NAMALWA (cell line): ENCODE results near the gene SHC1.

Experiments used
- DNase-seq: peaks from one replicate; pipeline ENCODE4 v3.0.0-alpha.2; 2015; ENCODE audit warnings: low spot score

SHC1 gene

DNA sequence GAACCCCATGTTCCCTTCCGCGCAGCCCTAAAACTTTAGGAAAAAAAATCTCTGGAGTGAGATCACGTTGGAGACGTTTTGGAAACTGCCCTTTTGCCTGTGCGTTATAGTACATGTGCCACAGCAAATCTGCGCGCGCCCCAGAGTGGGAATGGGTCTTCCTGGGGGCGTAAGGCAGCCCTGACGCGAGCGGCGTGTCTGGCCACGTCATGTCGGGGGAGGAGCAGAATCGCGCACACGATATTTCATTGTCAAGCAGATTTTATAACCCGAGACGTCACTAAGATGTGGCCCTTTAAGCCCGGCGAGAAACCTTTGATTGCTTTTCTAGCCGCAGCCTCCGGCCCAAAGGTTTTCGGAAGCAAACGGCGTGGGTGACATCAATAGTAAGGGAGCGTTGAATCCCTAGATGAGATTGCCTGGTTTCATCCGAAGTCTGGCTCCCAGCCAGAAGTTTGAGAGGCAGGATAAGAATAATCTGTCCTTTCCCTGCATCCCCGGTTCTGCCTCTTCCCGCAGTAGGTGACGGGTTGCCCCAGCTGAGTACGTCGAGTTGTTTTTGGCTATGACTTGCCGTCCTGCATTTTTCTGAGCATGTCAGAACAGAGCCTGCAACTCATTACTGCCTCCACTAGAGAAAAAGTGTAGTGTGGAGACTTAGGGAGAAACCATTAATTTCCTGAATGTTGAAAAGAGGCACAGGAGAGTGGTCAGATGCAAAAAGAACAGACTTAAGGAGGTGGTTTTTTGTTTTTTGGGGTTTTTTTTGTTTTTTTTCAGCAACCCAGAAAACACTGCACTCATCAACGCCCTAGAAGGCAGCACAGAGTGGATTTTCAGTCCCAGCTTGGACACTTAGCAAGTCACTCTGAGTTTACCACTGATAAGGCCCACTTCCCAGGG is 33.2 kb downstream of the SHC1 start:
- peak; percentile 99 for DNase-seq

DNA sequence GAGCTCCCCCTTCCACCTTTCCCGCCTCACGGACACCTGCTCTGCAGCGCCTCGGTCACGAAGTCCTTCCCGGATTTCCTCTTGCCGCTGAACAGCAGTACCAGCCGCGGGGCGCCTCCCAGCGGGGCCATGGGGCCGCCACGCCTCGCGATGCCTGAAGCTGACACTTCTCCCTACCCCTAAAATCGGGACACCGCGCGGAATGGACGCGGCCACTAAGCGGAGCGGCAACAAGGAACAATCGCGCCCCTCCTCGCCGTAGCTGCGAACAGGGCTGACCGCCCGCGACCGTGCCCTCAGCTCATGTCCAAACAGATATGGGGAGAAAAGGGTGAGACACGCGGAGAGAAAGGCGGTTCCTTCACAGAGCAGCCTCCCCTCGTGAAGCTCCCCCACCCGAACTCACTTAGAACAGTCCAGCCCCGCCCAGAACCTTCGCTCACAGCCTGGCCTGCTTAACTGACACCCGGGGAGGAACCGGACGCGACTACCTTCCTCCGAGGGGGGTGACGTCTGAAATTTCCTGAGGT is 33.9 kb downstream of the SHC1 start, which contains the start of gene PMVK:
Gene PMVK (minus strand): TSS at position 165 of the 530 bp plus-strand sequence. CDS start 34 bp downstream, at position 131.
- DNase-seq: peak; percentile 99

DNA sequence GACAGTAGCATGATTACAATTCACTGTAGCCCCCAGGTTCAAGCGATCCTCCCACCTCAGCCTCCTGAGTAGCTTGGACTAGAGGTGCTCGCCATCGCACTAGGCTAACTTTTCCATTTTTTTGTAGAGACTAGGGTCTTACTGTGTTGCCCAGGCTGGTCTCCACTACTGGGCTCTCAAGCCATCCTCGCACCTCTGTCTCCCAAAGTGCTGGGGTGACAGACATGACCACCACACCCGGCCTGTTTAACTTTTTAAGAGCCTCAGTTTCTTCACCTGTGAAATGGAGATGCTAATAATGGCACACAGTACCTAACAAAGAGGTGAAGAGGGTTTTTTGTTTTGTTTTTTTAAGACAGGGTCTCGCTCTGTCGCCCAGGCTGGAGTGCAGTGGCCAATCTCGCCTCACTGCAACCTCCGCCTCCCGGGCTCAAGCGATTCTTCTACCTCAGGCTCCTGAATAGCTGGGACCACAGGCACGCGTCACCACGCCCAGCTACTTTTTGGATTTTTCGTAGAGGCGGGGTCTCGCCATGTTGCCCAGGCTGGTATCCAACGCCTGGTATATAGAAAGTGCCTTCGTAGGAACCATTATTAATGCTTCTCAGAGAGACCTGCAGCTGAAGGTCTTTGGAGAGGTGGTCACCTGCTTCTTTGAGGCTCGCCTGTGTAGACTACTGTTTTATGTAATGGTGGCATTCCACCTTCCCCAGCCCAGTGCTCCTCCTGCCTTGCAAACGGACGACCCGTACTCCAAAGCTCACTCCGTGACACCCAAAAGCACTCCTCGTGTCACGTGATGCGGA is 34.6 kb downstream of the SHC1 start:
- no peak for DNase-seq

DNA sequence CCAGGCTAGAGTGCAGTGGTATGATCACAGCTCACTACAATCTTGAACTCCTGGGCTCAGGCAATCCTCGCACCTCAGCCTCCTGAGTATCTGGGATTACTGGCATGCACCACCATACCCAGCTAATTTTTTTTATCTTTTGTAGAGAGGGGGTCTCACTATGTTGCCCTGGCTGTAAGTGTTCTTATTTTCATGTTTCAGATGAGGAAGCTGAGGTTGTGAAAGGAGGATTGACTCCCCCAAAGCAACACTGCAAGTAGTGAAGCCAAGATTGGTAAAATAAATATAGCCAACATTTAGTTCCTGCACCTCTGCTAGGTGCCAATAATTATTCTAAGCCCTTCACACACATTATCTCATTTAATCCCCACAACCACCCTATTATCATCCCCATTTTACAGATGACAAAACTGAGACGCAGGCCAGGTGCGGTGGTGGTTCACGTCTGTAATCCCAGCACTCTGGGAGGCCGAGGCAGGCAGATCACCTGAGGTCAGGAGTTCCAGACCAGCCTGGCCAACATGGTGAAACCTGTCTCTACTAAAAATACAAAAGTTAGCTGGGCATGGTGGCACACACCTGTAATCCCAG is 36.1 kb downstream of the SHC1 start:
- no peak for DNase-seq

DNA sequence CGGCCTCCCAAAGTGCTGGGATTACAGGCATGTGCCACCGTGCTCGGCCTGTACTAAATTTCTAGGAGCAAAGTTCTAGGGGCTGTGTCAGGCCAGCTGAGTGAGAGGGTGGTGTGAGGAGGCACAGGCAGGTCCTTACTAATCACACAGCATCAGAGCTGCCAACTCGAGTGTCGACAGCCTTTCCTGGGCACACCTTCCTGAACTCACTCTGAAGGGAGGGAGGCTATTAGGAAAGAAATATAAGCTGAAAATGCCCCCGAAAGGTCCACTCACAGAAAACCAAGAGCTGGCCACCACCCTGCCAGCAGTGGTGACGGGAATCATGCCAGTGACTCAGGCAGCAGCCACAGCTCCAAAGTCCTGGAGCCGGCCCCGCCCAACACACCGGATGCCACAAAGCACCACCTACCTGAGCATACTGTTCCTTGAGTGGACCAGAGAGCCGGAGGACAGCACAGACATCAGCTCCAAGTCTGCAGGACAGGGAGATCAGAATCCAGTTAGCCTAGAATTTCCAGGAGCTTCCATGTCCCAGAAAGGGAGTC is 38.5 kb downstream of the SHC1 start:
- no peak for DNase-seq

DNA sequence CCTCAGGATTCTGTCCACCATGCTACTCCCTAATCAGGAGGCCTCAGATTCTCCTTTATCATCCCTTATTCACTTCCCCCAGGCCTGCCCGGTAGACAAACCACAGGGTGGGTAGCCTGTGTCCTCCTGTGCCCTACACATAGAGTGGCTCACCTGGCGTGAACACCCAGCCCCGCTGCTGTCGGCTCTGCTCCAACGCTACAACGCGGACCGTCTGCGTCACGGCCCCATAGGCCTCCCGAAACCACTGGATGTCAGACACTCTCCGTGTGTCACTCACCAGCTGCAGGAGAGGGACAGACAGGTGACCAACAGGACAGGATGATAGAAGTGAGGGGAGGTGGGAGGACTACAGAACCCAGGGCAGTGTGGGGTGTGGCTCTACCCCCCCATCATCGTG is 44.3 kb downstream of the SHC1 start:
- no peak for DNase-seq

DNA sequence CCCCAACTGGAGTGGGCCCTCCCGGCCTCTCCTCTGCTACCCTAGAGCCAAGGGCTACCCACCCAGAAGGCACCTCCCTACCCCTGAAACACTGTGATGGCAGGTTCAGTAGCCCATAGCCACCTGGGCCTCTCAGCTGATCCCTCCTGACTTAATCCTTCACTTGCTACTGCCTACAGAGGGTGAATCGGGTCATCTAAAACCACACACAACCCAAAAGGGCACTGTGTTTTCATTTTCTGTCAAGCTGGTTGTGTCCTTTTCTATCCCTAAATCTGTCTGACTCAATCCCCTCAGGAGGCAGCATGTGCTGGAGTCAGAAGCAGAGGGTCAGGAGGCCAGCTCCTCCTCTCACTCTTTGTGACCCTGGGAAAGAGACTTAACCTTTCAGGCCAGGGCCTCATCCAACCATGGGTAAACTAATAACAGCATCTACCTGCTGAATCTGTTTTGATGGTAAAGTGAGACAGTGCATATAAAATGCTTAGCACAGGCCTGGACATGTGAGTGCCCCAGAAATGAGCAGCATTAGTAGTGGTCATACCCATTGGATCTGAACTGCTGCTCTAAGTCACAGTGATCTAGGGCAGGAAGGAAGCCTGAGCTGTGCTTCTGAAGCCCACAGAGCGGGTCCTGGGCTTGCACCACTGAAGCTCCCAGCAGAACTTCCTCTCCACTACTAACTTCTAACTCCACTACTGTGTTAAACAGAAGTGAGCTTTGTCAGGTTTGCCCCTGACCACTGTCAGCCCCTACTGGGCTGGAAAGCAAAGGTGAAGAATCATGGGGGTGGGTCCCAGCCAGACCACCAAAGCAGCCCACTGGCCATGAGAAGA is 45.0 kb downstream of the SHC1 start:
- no peak for DNase-seq

DNA sequence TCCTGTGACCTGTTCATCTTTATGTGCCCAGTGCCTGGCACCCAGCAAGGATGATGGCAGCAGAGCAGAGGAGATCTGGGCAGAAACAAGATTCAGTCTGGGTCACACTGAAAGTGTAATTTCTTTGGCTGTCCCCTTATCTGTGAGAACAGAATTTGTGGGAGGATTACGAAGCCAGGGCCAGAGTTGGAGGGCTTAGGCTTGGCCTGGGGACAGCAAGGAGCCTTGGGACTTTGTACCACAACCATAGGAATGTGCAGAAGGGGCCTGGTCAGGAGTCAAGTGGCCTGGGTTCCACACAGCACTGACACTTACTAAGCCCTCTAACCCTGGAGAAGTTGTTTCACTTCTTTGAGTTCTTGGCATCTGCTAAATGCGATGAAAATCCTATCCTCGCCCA is 46.9 kb downstream of the SHC1 start:
- DNase-seq: no peak

DNA sequence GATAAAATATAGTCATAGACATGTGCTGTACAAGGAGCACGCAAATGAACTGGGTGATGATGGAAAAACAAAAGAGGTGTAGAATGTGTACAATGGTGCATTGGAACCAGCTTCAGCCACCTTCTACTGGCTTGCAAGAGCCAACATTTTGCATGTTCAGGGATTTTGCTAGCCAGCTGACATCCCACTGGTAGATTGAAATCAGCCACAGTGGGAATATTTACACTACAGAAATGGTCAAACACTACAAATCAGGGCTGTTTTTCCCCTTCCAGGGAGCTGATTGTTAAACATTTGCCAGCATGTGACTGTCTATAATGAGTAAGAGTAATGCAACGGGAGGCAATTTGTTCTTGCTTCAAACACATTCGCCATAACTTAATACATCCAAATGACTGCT is 57.3 kb downstream of the SHC1 start:
- DNase-seq: no peak

DNA sequence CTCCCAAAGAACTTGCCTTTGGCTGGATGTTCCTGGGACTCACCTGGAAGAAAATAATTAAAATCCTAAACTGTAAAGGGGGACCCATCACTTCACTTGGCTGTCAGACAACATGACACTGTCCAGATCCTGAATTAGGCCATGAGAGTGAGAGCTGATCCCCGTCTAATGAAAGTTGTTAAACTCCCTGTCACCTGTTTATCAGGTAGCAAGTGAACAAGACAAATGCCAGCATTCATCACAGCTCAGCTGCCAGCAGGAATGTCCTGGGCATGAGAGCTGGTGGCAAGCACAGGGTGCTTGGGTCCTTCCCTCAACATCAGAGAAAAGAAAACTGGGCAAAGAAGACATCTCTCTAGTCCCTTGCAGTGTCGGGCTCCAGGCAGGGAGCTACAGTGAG is 57.8 kb downstream of the SHC1 start:
- no peak for DNase-seq
